Measurements from ENCODE around the gene TENM4.

Gene TENM4

GRCh38 chr11:78952175-78952574, 488.7 kb downstream of the TENM4 start:
- no peak for DNase-seq

- no peak for DNase-seq
Observed at GRCh38 chr11:78949976-78950690, 490.7 kb downstream of the TENM4 start.

GRCh38 chr11:78946945-78947902, 493.6 kb downstream of the TENM4 start:
- no peak for DNase-seq

- no peak for DNase-seq
Observed at GRCh38 chr11:78943841-78944240, 497.0 kb downstream of the TENM4 start.

GRCh38 chr11:78943154-78943553, 497.7 kb downstream of the TENM4 start:
- no peak for DNase-seq

- DNase-seq, result no peak
Observed at GRCh38 chr11:78941226-78941851, 499.5 kb downstream of the TENM4 start.

GRCh38 chr11:78940500-78941225, 500.2 kb downstream of the TENM4 start:
- no peak for DNase-seq

- no peak for DNase-seq
Observed at GRCh38 chr11:78938971-78939370, 501.9 kb downstream of the TENM4 start.

GRCh38 chr11:78938036-78938435, 502.8 kb downstream of the TENM4 start:
- no peak for DNase-seq

GRCh38 chr11:78935398-78936068, 505.3 kb downstream of the TENM4 start:
- no peak for DNase-seq

- DNase-seq, result no peak
Observed at GRCh38 chr11:78933350-78933749, 507.5 kb downstream of the TENM4 start.

GRCh38 chr11:78932757-78933156, 508.1 kb downstream of the TENM4 start:
- DNase-seq, result no peak

GRCh38 chr11:78931891-78932290, 508.9 kb downstream of the TENM4 start:
- DNase-seq, result no peak

GRCh38 chr11:78930810-78931523, 509.9 kb downstream of the TENM4 start:
- no peak for DNase-seq

- no peak for DNase-seq
Observed at GRCh38 chr11:78929906-78930220, 511.0 kb downstream of the TENM4 start.

GRCh38 chr11:78929207-78929905, 511.5 kb downstream of the TENM4 start:
- no peak for DNase-seq

- DNase-seq, result no peak
Observed at GRCh38 chr11:78927511-78927910, 513.3 kb downstream of the TENM4 start.

GRCh38 chr11:78926633-78927338, 514.0 kb downstream of the TENM4 start:
- no peak for DNase-seq

GRCh38 chr11:78925387-78925786, 515.4 kb downstream of the TENM4 start:
- no peak for DNase-seq

- no peak for DNase-seq
Observed at GRCh38 chr11:78922859-78923625, 517.8 kb downstream of the TENM4 start.

All from NCI-H1694 treated with DMSO at 0.1 percent for 48 hours (cell line).